NCI-H2029 treated with DMSO at 0.1 percent for 48 hours (cell line): Measurements from ENCODE around the gene UGT1A6.

ENCODE experiments used
- DNase-seq: peaks from one replicate; lab custom pipeline; 2025; lab: John Stamatoyannopoulos, UW

UGT1A6 gene

DNA sequence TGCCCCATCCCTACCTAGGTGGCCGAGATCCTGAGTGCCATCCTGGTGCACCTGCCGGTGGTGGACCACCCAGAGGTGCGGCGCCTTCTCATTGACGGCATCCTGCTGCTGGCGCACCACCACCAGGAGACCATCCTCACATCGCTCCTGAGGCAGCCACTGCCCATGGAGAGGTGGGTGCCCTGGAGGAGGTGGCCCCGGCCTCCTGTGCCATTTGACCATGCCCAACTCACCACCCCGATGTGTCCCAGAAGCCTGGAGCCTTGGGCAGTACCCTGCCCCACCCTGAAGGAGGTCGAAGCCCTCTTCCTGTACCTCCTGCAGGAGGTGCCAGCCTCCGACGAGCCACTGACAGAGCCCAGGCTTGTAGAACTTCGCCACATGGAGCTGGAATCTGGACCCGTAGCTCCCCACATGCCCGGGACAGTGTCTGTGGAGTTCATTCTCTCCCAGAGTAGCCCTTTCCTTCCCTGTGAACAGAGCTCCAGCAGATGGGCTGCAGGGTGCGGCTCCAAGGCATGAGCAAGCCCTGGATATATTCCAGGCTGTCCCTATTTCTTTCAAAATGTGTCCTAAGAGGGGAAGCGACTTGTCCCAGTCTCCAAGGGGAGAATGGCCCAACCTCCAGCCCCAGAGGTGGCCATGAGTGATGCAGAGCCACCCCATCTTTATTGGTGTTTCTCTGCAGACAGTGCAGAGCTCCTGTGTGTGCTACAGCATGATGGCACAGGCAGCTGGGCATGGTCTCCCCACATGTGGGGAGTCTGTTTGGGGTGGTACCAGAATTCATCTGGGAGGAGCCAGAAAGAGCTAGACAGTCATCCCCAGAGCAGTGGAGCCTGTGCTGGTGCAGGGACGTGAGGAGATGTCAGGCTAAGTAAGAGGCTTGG lies 127.4 kb downstream of the UGT1A6 start:
- DNase-seq = no peak

DNA sequence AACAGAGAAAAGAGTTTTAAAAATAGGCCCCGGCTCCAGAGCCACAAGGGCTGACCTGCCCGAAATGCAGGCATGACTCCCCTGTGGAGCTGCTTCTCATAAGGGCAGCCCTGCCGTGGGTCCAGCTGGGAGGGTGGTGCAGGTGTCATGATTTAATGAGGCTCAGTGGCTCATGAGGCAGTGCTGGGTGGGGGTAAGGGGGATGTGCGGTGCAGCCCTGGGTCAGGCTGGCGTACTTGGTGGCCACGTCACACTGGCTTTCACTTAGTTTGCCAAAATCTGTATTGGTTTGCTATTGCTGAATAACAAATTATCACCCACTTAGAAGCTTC lies 128.1 kb downstream of the UGT1A6 start:
- DNase-seq = no peak

- no peak for DNase-seq
Observed at GRCh38 chr2:233821196-233821595, 128.5 kb downstream of the UGT1A6 start.

- DNase-seq = no peak
Observed at GRCh38 chr2:233821709-233822100, 129.0 kb downstream of the UGT1A6 start.

DNA sequence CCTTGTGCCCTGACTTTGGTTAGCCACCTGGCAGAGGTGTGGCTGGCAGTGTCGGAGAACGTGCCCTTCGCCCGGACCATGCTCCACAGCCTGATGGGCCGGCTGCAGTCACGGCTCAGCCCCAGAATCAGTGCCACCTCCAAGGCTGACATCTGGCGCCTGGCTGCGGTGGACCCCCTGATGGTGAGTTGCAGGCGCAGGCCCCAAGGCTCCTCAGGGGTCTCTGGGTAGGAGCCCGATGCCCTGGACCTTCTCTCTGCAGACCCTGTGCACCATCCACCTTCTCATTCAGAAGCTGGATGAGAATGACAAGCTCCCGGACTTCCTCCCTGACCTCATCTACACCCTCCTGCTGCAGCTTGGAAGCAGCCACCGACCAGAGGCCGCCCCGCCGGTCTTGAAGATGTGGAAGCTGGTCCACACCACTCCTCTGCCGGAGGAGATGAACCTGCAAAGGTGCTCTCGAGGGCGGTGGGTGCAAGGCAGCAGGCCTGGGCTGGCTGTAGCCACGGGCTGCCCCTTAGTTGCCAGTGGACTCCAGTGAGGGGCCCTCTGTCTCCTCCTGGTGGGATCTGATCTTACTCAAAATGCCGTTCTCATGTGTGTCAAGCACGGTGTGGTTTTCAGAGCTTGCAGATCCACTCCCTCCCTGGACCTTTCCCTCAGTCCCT lies 129.5 kb downstream of the UGT1A6 start:
- no peak for DNase-seq
